GM21786 (cell line): ENCODE results near the gene TICRR.

Experiments
- ATAC-seq: cut with Tn5 transposase; IDR thresholded peaks from one replicate; pipeline ENCODE4 v1.9.1; 2021; ENCODE audit not compliant: unreplicated experiment

Gene TICRR

DNA sequence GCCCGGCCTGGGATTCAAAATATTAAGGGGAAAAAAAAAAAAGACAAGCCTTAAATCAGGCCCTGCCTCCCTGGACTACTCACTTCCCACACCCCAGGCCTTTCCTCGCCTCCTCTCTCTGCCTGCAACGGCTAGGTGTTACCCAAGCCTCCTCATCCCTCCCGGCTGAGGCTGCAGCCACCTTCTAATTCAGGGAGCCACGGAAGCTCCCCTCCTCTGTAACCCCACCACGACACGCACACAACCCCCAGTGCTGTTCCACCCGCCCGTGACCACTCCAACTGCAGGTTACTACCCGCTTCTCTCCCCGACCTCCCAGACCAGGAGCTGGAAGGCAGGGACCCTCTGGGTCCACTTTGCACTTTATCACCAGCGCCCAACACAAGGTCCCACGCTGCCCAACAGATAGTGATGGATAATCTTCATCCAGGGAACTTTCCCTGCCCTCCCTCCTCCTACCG, 79.1 kb downstream of the TICRR start:
- no peak for ATAC-seq

DNA sequence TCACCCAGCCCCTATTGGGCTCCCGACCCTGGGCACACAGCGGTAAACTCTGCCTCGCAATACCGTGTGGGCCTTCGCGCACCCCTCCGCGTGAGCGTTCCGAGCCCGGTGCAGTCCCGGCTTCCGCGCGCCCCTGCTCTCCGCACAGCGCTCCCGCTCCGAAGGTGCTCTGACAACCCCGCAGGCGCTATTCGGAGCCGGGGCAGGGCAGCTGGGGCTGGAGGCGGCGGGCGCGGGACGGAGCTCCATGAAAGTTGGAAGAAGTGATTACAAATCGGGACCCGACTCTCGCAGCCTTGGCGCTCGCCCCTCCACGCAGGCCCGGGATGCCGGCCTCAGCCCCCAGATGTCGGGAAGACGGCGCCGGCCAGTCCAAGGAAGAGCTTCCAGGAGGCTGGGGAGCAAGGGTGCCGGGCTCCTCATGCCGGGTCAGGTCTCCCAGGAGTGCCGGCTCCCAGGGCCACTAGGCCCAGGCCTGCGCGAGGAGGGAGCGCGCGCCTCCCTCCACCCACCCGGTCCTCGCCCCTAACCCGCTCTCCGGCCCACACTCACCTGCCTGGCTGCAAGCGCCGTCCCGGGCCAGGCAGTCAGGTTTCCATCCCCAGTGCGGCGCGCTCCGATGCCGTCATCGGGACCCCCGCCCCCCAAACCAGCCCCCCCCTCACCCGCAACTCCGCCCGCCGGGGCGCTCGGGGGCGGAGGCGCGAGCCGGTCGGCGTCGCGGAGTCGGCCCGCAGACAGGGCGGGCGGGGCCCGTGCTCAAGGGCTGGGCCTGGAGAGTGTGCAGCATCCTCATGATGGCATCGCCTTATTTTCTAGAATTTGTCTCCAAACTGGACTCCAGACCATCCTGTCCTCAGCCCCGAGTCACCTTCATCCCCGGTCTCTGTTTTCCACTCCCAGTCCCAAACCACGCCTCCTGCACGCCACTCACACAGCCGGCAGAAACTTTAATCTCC, 79.9 kb downstream of the TICRR start, which contains the start of gene KIF7:
Gene KIF7 (minus strand): TSS at position 621 of the 959 bp plus-strand sequence. CDS start 2,537 bp downstream, outside the sequence.
- ATAC-seq, result no peak

GRCh38 chr15:89656116-89656815, 81.0 kb downstream of the TICRR start:
- no peak for ATAC-seq

GRCh38 chr15:89657686-89658200, 82.5 kb downstream of the TICRR start:
- ATAC-seq, result no peak

DNA sequence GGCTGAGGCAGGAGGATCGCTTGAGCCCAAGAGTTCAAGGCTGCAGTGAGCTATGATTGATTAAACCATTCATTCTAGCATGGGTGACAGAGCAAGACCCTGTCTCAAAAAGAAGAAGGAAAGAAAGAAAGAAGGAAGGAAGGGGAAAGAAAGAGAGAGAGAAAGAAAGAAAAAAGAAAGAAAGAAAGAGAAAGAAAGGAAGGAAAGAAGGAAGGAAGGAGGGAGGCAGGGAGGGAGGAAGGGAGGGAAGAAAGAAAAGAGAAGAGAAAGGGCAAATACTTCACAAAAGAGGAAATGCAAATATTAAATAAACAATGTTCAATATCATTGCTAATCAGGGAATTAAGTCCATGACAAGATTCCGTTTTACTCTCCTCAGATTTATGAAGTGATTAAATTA, 84.0 kb downstream of the TICRR start:
- no peak for ATAC-seq

DNA sequence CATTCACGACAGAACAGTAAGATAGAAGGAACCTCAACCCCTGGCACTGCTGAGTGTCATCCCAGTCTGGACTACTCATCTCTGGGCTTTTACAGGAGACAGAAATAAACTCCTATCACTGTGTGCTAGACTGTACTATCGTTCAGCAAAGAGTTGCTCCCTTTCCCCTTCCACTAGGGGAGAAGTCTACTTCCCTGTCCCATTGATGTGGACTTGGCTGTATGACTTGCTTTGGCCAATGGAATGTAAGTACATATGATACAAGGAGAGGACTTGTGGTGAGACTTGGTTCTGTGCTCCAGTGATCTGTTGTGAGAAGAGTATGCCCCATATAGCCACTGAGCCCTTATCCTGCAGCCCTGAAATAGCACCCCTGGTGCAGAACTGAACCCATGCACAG, 85.3 kb downstream of the TICRR start:
- ATAC-seq, result no peak

DNA sequence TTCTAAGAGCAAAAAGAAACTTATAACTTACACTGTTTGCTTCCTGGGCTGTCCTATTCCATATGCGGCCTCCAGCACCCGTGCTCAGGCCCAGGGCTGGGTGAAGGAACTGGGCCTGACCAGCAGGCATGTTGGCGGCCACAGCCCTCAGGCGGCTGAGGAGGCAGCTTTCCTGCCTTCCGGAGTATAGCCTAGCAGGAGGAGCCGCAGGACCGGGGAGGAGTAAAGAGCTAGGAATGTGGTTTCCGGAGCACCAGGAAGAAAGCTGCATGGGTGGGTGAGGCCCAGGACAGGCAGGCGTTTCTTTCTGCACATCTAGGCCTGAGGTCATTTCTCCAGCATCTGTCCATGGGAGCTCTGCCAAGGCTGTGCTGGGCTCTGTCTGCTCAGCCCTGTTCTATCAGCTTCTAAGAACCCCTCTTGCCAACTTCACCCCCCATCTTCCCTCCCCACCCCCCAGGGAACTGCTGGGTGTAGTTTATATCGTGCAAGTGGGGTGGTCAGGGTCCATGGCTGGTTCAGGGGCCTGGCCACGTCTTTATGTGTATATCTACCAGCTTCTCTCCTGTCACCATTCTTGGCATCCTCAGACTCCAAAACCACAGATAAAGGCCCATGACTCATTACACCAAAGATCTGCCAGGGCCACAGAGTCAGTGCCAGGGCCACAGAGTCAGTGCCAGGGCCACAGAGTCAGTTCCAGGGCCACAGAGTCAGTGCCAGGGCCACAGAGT, 87.8 kb downstream of the TICRR start:
- no peak for ATAC-seq

DNA sequence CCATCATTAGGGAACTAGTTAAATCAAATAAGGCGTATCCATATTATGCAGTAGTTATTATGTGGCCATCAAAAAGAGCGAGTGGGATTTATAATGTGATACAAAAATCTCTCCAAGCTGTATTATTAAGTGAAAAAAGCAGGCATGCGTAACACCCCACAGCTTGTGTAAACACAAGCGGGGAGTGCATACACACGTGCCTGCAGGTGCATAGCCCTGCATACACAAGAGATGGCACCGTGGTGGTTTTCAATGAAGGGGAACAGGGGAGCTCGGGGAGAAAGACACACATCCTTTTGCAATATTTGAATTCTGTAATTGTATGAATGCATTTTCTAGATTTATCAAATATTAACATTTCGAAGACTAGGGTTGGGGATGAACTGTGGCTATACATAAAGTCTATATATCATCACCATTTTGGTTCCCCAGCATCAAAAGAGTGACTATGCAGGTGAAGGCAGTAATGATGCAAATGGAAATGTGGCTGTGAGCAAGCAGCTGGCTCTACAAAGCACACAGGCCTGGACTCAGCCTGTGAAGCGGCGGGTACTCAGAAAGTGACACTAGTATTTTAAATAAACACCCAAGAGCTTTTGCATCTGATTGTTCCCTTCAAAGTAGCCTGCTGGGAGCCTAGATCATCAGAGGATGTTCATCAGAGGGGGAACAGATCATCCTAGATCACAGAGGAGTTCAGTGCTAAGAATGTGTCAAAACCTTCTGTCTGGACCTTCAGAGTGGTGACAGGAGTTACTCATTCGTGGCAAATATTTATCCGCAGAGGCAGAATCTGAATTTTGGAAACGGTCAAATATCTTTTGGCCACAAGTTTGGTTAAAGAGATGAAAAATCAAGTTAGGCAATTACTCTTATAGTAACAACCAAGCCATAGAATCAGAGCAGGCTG, 89.4 kb downstream of the TICRR start:
- ATAC-seq, result no peak

DNA sequence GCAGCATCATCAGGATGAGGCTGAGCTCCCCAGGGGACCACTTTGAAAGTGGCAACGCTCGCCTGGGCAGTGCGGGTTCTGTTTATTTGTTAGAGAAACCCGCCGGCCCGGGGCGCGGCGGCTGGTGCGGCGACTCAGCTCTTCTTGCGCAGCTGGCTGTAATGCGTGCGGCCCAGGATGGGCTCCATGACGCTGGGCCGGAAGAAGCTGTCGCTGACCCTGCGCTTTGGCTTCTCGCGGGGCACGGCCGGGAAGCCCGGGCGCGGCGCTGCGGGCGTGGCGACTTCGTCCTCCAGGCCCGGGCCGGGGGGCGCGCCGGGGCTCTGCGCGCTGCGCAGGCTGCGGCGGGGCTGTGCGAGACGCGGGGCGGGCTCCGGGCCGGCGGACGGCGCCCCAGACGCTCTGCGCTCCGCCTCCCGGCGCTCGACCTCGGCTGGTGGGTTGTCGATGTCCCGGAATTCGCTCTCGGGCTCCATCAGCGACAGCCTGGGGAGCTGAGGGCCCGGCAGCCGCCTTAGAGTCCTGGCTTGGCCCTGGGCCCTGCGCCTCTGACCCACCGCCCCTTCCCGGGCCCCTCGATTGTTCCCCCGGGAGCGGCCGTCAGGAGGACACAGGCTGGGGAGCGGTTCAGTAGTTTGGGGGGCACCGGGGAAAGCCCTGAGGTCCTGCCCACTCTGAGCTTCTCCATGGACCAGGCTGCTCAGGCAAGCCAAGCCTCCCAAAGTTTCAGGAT, 90.3 kb downstream of the TICRR start:
- ATAC-seq, result peak; percentile 50

- ATAC-seq, result no peak
Observed at GRCh38 chr15:89666184-89666857, 91.1 kb downstream of the TICRR start.

- ATAC-seq, result no peak
Observed at GRCh38 chr15:89666858-89667705, 91.8 kb downstream of the TICRR start.

- no peak for ATAC-seq
Observed at GRCh38 chr15:89667706-89667960, 92.4 kb downstream of the TICRR start.

DNA sequence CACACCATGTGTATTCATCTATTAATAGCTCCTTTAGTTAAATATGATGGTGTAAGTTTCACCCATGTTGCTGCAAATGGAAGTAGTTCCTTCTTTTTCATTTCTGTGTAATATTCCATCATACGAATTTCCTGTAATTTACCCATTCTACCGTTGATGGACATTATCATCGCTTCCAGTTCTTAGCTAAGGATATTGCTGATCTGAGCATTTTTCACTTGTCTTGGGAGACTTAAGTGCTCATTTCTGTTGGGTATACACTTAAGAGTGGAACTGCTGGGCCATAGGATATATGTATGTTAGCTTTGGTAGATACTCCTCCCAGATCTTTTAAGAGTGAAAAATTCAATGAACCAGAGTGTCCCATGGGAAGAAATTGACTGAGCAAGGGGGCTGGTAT, 92.9 kb downstream of the TICRR start:
- no peak for ATAC-seq

- ATAC-seq, result no peak
Observed at GRCh38 chr15:89669309-89669865, 94.1 kb downstream of the TICRR start.

DNA sequence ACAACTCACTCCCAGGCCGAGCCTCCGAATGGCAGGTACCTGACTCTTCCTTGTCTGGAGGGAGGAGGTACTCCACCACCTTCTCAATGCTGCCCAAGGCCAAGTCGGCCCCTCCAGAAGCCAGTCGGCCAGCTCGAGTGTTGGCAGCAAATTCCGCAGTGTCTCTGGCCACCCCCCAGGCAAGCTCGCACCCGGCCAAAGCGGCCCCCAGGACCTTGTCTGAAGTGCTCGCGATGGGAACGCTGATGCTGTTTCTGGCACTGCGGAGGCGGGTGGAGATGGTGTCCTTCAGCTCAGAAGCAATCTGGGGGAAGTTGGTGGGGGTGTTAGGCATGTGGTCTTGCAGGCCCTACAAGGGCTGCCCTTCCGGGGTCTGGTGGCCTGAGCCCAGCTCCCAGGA, 94.7 kb downstream of the TICRR start:
- ATAC-seq, result no peak

GRCh38 chr15:89670971-89671560, 95.8 kb downstream of the TICRR start:
- no peak for ATAC-seq

DNA sequence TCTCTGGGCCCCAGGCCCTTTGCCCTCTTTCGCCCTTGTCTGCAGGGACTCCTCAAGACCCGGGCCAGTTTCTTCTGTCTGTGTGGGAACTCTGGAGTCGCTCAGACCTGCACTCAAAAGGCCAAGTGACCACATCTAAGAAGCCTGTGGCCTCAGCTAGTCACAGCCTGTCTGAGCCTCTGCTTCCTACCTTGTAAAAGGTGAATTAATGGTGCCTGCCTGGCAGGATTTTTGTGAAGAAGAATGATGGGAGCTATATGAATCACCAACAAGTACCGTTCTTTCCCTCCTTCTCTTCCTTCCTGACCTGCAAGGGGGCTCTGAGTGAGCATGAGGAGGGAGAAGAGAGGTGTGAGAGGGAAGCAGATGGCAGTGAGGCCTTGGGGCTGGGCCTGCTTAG, 96.4 kb downstream of the TICRR start:
- no peak for ATAC-seq
